ENCODE results near the gene MEOX1. TPM values are rescaled to one million over a fixed set of nuclear protein-coding genes. Genes with fewer than 3 reads are reported as not detected.

MEOX1 gene
- total and polyA plus RNA-seq, 2 of the 13 experiments (the other 11 are each of a cell fraction or from before 2014, with no cell fraction given) = not detected

- intact Hi-C loops (cut with micrococcal nuclease; ENCODE audit: unreplicated experiment) = no loop called here
- CTCF ChIA-PET (ENCODE audit: low intra/inter-chr PET ratio, low total read pairs) = no interaction called here
Measured at GRCh38 chr17:43599046-43599395, 62.7 kb downstream of the MEOX1 start.

More at GRCh38 chr17:43599046-43599395, 62.7 kb downstream of the MEOX1 start:
- TF ChIP-seq CCAR2 (optimal IDR thresholded peaks at IDR 0.05; ENCODE audit: low read depth, low read length) (no peak), ZNF790 (CRISPR knock-in tag; IDR thresholded peaks at IDR 0.05; ENCODE audit: borderline replicate concordance) (no peak), ZBTB39 (CRISPR knock-in tag; IDR thresholded peaks at IDR 0.05) (no peak), ZNF574 (CRISPR knock-in tag; IDR thresholded peaks at IDR 0.05) (no peak), TCF7L2 (IDR thresholded peaks at IDR 0.05; ENCODE audit: low read depth, low read length) (no peak), TBP (CRISPR knock-in tag; IDR thresholded peaks at IDR 0.05) (no peak), SRSF1 (optimal IDR thresholded peaks at IDR 0.05; ENCODE audit: low read depth, low read length) (no peak), NCOA2 (CRISPR knock-in tag; IDR thresholded peaks at IDR 0.05) (no peak), LCORL (IDR thresholded peaks at IDR 0.05) (no peak), LCORL (CRISPR knock-in tag; IDR thresholded peaks at IDR 0.05) (no peak)
- WGBS (ENCODE audit: low lambda C conversion rate) = 67% methylated on average over 5 of the region's 5 CpGs
- H4K20me1 ChIP-seq (ENCODE audit: insufficient read depth, low read length) = no peaks in the 10 kb centered on the region
- H3K4me2 ChIP-seq (ENCODE audit: low read depth, low read length) = no peak overlapping the region
- FAIRE-seq = no peak
- no peak for ATAC-seq
- POLR2A ChIA-PET = no interaction called here
- no peaks in the 10 kb centered on the region for H3K9me3 ChIP-seq (ENCODE audit: low read length)
- no peaks in the 10 kb centered on the region for H3K36me3 ChIP-seq (replicated peaks in 1 of 2; ENCODE audit: control insufficient read depth in 1 of 2, insufficient read depth in 2 of 2, low read length in 2 of 2)
- H3K27ac ChIP-seq (ENCODE audit: extremely low read length, insufficient read depth, low read length) = no peak overlapping the region
- no peak overlapping the region for H3K9ac ChIP-seq (ENCODE audit: insufficient read depth, low read depth, low read length)
- no TSS peak for BruUV-seq (replicated peaks)
- in situ Hi-C loops (cut with HindIII; ENCODE audit: extremely low pct_ligation_motif_present, low pct_unique_long_range_greater_than_20kb) = no loop called here
- H3K27me3 ChIP-seq (ENCODE audit: control insufficient read depth in 1 of 2, insufficient read depth in 2 of 2, low read length in 2 of 2) = no peaks in the 10 kb centered on the region
- no peak overlapping the region for H2AFZ ChIP-seq (ENCODE audit: low read length)
- H3K4me1 ChIP-seq (ENCODE audit: insufficient read depth, low read length) = peaks cover 30% of the 10 kb centered on the region
- H3K79me2 ChIP-seq (ENCODE audit: insufficient read depth, low read length) = no peaks in the 10 kb centered on the region
- DNase-seq (ENCODE audit: low spot score) = no peak
- no peak overlapping the region for H3K4me3 ChIP-seq (replicated peaks in 1 of 3; ENCODE audit: insufficient read depth in 1 of 3, low read depth in 2 of 3, low read length in 3 of 3)
